Vagina (tissue), 2 donors: ENCODE data around the gene ACOX1. TPM values are rescaled to one million over a fixed set of nuclear protein-coding genes. Genes with fewer than 3 reads are reported as not detected.
"Not testable (repeated sequence)": the region's sequence is repeated elsewhere in the genome, so short reads cannot be mapped to it uniquely, and the experiment has no call there.

Source experiments
- DNase-seq, 2 donors: peaks; one replicate each; pipeline ENCODE4 v3.0.0-alpha.2; 2017; ENCODE audit errors: extremely low spot score in 2 of 2
- H3K27ac ChIP-seq: fragments of 200-600 bp; sonication (generic); one replicate; pipeline ENCODE4 v1.5.1; 2019
- H3K27me3 ChIP-seq: fragments of 200-600 bp; sonication (generic); one replicate; pipeline ENCODE4 v1.5.1; 2019
- H3K36me3 ChIP-seq, 2 donors: fragments of 200-600 bp; sonication (generic); one replicate each; pipeline ENCODE4 v1.5.1; 2017 to 2019
- H3K4me1 ChIP-seq: fragments of 200-600 bp; sonication (generic); one replicate; pipeline ENCODE4 v1.5.1; 2019
- H3K4me3 ChIP-seq, 2 donors: fragments of 200-600 bp; sonication (generic); 1 replicate in 1 of 2; 2 replicates in 1 of 2; pipeline ENCODE4 v1.5.1; 2016 to 2019
- H3K9me3 ChIP-seq: fragments of 200-600 bp; sonication (generic); one replicate; pipeline ENCODE4 v1.5.1; 2019
- CTCF ChIP-seq, 3 experiments: fragments of 450-650 bp in 2 of 3; fragments of 200-600 bp in 1 of 3; sonication (generic) in 1 of 3; IDR thresholded peaks; one replicate each; pipeline ENCODE4 v1.5.1; 2017 to 2019; ENCODE audit warnings: antibody characterized with exemption in 3 of 3, mild to moderate bottlenecking in 2 of 3, moderate library complexity in 2 of 3
- POLR2A ChIP-seq, 2 donors: fragments of 450-650 bp; IDR thresholded peaks; one replicate each; pipeline ENCODE4 v1.6.1; 2017; ENCODE audit warnings: antibody characterized with exemption in 2 of 2, mild to moderate bottlenecking in 2 of 2, moderate library complexity in 2 of 2
- POLR2AphosphoS5 ChIP-seq, 2 donors: sonication (generic); formaldehyde crosslinking; IDR thresholded peaks; one replicate each; pipeline ENCODE4 v1.9.0; 2017; ENCODE audit warnings: antibody characterized with exemption in 2 of 2, mild to moderate bottlenecking in 2 of 2, low read depth in 1 of 2; ENCODE audit not compliant: insufficient read depth in 1 of 2
- intact Hi-C: fragments of 100-400 bp; cut with DNase I; formaldehyde crosslinking; loops from one replicate; pipeline ENCODE4 v1.15.1; 2023
- total RNA-seq: library from RNA; depleted of rRNA; stranded (reverse); fragments of >200 nt; gene quantifications from one replicate; pipeline ENCODE4 v1.2.3, GENCODE V29; 2016

ACOX1 gene
- total RNA-seq, 1 donor from 2014 or later, result 50.6 TPM

- no peak overlapping the region for H3K27ac ChIP-seq
- intact Hi-C loops, result no loop called here
- no peak for TF ChIP-seq CTCF (IDR thresholded peaks at IDR 0.05)
- no peak for TF ChIP-seq POLR2A (IDR thresholded peaks at IDR 0.05)
- TF ChIP-seq POLR2AphosphoS5 (IDR thresholded peaks at IDR 0.05; ENCODE audit: insufficient read depth in 1 of 2, low read depth in 1 of 2), result no peak
- no peak for DNase-seq
- no peaks in the 10 kb centered on the region for H3K9me3 ChIP-seq
- H3K4me3 ChIP-seq, result no peak overlapping the region
- H3K27me3 ChIP-seq, result no peaks in the 10 kb centered on the region
- peaks cover 0 to 4% of the 10 kb centered on the region in 2 donors for H3K36me3 ChIP-seq
- peaks cover 13% of the 10 kb centered on the region for H3K4me1 ChIP-seq
Observed at GRCh38 chr17:75970626-75971025, 8.3 kb downstream of the ACOX1 start.

GRCh38 chr17:75970011-75970523, 8.9 kb downstream of the ACOX1 start:
- Histone ChIP-seq H3K36me3 (peaks cover 0 to 4% of the 10 kb centered on the region in 2 donors), H3K4me1 (peaks cover 10% of the 10 kb centered on the region), H3K9me3 (no peaks in the 10 kb centered on the region), H3K27me3 (no peaks in the 10 kb centered on the region), H3K27ac (no peak overlapping the region), H3K4me3 (no peak overlapping the region)
- intact Hi-C loops, result no loop called here
- TF ChIP-seq CTCF (IDR thresholded peaks at IDR 0.05) (no peak), POLR2A (IDR thresholded peaks at IDR 0.05) (no peak), POLR2AphosphoS5 (IDR thresholded peaks at IDR 0.05; ENCODE audit: insufficient read depth in 1 of 2, low read depth in 1 of 2) (no peak)
- no peak for DNase-seq

GRCh38 chr17:75969044-75969443, 9.9 kb downstream of the ACOX1 start:
- not testable (repeated sequence) for H3K36me3 ChIP-seq

GRCh38 chr17:75965468-75965867, 13.5 kb downstream of the ACOX1 start:
- no peak overlapping the region for H3K4me3 ChIP-seq
- no peak for DNase-seq
- intact Hi-C loops, result no loop called here
- peaks cover 9% of the 10 kb centered on the region for H3K4me1 ChIP-seq
- no peaks in the 10 kb centered on the region for H3K9me3 ChIP-seq
- H3K27ac ChIP-seq, result no peak overlapping the region
- H3K36me3 ChIP-seq, result no peaks in the 10 kb centered on the region
- TF ChIP-seq POLR2AphosphoS5 (IDR thresholded peaks at IDR 0.05; ENCODE audit: insufficient read depth in 1 of 2, low read depth in 1 of 2) (no peak), CTCF (IDR thresholded peaks at IDR 0.05) (no peak), POLR2A (IDR thresholded peaks at IDR 0.05) (no peak)
- no peaks in the 10 kb centered on the region for H3K27me3 ChIP-seq

More at GRCh38 chr17:75969044-75969443, 9.9 kb downstream of the ACOX1 start:
- H3K27me3 ChIP-seq, H3K9me3 ChIP-seq, H3K27ac ChIP-seq, H3K4me3 ChIP-seq, DNase-seq, intact Hi-C loops: not testable (repeated sequence)
- peaks cover 10% of the 10 kb centered on the region for H3K4me1 ChIP-seq

GRCh38 chr17:75959839-75960511, 19.0 kb downstream of the ACOX1 start:
- no peak for DNase-seq
- H3K36me3 ChIP-seq, result peaks cover 0 to 23% of the 10 kb centered on the region in 2 donors
- H3K27ac ChIP-seq, result no peak overlapping the region
- no peaks in the 10 kb centered on the region for H3K27me3 ChIP-seq
- TF ChIP-seq POLR2AphosphoS5 (IDR thresholded peaks at IDR 0.05; ENCODE audit: insufficient read depth in 1 of 2, low read depth in 1 of 2) (no peak), CTCF (IDR thresholded peaks at IDR 0.05) (no peak), POLR2A (IDR thresholded peaks at IDR 0.05) (no peak)
- H3K4me1 ChIP-seq, result peaks cover 7% of the 10 kb centered on the region
- intact Hi-C loops, result no loop called here
- H3K4me3 ChIP-seq, result no peak overlapping the region
- no peaks in the 10 kb centered on the region for H3K9me3 ChIP-seq
